CD4-positive, alpha-beta T cell treated with Interleukin-17A for 4 hours (primary cell): ENCODE measurements around the gene CD99.
"Not testable (repeated sequence)": the region's sequence is repeated elsewhere in the genome, so short reads cannot be mapped to it uniquely, and the experiment has no call there.

Experiments
- DNase-seq: peaks from one replicate; pipeline ENCODE4 v3.0.0-alpha.2; 2020; ENCODE audit warnings: mixed read lengths

The CD99 gene

GRCh38 chrX:2732649-2733048, 41.6 kb downstream of the CD99 start:
- DNase-seq = no peak

- no peak for DNase-seq
These were observed 42.2 kb downstream of the CD99 start for GRCh38 chrX:2733286-2733685.

- no peak for DNase-seq
These were observed 44.2 kb downstream of the CD99 start for GRCh38 chrX:2735270-2735669.

GRCh38 chrX:2740672-2741071, 49.6 kb downstream of the CD99 start:
- DNase-seq = no peak

GRCh38 chrX:2741386-2741785, 50.3 kb downstream of the CD99 start:
- no peak for DNase-seq

DNA sequence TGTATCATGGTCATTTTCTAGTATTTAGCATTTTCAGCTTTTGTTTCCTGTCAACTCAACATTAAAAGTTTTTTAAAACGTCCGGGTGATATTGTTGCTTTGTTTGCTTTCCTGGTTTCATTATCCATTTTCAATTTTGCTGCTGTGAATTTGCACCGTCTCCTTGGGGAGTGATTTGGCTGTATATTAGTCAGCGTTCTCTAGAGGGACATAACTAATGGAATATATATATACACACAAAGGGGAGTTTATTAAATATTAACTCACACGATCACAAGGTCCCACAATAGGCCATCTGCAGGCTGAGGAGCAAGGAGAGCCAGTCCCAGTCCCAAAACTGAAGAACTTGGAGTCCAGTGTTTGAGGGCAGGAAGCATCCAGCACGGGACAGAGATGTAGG, 55.2 kb downstream of the CD99 start:
- not testable (repeated sequence) for DNase-seq

GRCh38 chrX:2748171-2748814, 57.2 kb downstream of the CD99 start:
- DNase-seq = no peak

DNA sequence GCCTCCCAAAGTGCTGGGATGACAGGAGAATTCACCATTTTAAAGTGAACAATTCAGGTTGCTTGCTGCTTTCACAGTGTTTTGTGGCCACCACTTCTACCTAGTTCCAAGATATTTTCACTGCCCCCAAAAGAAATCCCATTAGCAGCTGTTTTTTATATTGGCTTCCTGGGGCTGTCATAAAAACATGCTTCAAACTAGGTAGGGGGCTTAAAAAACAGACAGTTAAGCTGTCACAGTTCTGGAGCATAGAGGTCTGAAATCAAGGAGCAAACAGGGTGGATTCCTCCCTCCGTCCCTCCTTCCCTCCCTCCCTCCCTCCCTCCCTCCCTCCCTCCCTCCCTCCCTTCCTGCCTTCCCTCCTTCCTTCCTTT, 57.7 kb downstream of the CD99 start:
- no peak for DNase-seq

GRCh38 chrX:2751291-2751690, 60.2 kb downstream of the CD99 start:
- DNase-seq = no peak

DNA sequence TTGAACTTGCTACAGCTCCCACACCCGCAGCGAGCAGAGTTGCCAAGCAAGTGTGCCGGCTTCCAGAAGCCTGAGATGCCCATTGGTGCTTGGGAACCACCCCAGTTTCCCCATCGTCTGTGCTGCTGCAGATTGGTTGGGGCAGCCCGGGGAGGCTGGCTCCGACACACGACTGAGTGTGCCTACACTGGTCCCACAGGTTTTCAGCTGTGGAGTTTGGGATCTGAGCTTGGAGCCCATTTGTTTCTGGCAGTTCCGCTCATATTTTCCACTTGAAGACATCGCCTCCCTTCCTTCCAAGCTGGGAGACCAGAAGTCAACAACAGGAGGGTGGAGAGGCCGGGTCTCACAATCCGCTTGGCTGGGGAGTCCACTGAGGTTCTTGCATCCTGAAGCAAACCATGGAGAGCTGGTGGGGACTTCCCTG, 60.8 kb downstream of the CD99 start, which contains the start of gene XG:
TSS of gene XG (plus strand) at position 167 of the 427 bp plus-strand sequence. CDS start at position 402, 235 bp downstream.
- not testable (repeated sequence) for DNase-seq

GRCh38 chrX:2752441-2752840, 61.3 kb downstream of the CD99 start:
- not testable (repeated sequence) for DNase-seq

DNA sequence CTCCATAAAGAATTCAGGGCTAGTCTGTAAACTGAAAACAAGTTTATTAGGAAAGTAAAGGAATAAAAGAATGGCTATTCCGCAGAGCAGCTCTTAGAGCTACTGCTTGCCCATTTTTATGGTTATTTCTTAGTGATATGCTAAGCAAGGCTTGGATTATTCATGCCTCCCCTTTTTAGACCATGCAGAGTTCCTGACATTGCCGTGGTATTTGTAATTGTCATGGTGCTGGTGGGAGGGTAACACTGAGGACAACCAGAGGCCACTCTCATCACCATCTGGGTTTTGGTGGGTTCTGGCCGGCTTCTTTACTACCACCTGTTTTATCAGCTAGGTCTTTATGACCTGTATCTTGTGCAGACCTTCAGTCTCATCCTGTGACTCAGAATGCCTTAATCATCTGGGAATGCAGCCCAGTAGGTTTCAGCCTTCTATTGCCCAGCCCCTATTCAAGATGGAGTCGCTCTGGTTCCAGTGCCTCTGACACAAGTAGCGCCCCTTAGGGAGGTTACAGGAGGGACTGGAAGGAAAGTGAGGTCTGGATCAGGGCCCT, 64.1 kb downstream of the CD99 start:
- DNase-seq = not testable (repeated sequence)

DNA sequence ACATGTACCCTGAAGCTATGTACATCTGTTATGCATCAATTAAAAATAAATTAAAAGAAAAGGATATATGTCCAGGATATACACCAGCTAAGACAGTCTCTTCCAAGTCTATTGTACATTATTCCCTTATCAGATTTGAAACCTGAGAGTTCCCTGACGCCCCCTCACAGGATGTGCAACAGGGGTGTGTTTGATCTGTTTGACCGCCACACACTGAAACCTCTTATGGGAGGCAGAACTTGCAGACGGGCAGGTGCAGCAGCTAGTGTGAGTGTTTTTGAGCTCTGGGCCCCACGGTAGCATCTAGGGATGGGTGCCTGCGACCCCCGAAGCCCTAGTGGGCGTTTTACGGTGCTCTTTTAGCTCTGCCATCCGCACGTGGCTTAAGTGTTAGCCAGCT, 65.5 kb downstream of the CD99 start:
- no peak for DNase-seq

DNA sequence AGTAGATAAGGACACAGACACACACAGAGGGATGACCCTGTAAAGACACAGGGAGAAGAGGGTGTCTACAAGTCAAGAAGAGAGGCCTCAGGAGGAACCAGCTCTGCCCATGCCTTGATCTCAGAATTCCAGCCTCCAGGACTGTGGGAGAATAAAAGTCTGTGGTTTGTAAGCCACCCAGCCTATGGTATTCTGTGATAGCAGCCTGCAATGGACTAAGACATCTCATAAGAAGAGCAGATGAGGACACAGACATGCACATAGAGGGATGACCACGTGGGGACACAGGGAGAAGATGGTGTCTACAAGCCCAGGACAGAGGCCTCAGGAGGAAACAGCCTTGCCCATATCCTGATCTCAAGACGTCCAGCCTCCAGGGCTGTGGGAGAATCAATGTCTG, 70.2 kb downstream of the CD99 start:
- DNase-seq = no peak

DNA sequence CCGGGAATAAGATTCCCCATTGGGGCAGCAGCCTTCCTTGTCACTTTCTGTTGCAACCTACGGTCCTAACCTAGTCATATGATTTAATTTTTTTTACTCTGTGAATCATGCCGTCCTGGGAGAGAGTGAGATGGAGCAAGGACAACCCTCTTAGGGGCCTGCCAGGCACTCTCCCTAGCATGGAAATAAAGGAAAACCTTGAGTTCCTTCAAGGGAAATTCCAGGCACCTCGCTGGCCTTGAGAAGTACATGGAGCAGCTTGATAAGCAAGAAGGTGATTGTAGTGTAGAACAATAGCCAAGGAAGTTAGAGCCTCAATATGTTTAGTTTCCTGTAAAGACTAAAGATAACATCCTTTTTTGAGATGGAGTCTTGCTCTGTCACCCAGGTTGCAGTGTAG, 71.6 kb downstream of the CD99 start:
- DNase-seq = not testable (repeated sequence)

- not testable (repeated sequence) for DNase-seq
These were observed 73.9 kb downstream of the CD99 start for GRCh38 chrX:2764766-2765548.

DNA sequence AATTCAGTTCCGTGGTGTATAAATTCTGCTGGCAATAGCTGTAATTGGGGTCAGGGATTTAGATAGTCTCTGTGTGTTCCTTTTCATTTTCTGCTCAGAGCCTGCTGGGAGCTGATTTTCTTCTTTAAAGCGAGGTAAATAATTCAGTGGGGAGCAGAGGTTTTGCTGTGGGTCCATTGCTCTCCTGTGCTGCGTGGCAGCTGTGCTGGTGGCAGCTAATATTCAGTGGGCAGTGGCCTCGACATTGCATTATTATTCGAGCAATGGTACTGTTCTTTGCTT, 74.4 kb downstream of the CD99 start:
- no peak for DNase-seq

- DNase-seq = no peak
These were observed 75.8 kb downstream of the CD99 start for GRCh38 chrX:2766906-2767305.

DNA sequence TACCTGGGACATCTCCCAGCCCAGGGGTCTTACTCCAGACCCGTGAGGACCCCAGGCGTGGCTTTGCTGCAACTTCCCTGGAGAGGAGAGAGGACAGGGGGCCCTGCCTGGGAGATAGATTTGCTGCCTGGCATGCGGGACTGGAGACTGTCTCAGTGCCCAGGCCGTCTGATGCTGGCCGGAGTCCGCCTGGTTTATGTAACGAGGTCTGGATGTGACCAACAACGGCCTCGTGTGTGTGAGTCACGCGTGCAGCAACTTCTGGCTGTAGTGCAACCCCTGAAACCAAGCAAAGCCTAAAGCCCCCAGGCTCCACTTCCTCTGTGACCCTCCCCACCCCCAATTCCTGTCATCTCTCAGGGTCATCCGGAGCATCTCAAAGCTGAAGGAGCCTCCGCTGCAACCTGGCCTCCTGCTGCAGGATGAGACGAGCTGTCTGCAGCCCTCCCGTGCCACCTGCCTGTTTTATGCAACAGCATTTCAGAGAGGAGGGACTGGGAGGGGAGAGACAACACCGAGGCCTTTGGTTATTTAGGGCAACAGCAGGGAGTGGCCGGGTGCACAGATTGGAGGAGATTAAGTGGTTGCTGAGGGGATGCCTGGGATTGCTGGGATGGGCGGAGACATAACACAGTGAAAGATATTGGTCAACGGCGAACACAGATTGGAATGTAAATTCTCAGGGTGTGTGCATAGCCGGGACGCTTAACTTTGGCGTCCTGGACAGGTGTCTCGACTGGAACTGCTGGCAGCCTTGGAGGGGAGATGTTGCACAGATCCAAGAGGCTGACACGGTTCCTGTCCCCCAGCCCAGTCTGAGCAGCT, 76.7 kb downstream of the CD99 start:
- no peak for DNase-seq

- DNase-seq = no peak
These were observed 78.5 kb downstream of the CD99 start for GRCh38 chrX:2769615-2770014.

- DNase-seq = not testable (repeated sequence)
These were observed 82.3 kb downstream of the CD99 start for GRCh38 chrX:2773166-2774055.

DNA sequence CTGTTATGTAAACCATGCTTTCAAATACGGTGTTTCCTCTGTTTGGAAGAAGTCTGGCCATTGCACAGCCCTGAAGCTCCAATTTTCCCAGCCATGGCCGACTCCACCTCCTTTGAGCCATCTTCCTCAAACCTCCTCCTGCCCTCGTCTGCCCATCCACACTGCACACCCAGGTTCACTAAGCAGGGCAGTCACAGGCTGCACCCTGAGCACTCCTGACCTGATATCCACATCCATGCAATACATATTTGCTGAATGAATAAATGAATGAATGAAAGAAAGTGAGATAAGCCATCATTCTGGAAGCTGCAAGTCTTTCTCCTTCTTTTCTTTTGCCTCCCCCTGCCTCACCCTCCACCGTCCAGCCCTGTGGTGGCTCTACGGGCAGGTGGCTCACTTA, 83.0 kb downstream of the CD99 start:
- no peak for DNase-seq
